ENCODE measurements around the gene RAD51B.

DNA sequence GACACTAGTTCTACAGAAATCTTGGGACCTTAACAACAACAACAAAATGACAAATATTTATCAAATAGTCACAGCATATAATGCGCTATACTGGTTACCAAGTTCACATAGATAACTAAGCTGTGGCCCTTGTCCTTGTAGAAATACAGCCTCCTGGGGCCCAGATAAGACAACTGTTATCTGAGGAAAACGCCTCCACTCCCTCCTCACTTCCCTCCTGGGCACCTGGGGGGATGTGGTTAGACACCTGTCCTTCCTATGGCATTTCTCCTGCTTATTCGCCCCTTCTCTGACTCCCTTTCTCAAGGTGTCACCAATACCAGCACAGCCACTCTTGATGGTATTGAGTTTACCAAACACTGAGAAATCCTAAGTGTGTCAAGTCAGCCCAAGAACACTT is 419.4 kb downstream of the RAD51B start:
- TF ChIP-seq, protein P1, sequence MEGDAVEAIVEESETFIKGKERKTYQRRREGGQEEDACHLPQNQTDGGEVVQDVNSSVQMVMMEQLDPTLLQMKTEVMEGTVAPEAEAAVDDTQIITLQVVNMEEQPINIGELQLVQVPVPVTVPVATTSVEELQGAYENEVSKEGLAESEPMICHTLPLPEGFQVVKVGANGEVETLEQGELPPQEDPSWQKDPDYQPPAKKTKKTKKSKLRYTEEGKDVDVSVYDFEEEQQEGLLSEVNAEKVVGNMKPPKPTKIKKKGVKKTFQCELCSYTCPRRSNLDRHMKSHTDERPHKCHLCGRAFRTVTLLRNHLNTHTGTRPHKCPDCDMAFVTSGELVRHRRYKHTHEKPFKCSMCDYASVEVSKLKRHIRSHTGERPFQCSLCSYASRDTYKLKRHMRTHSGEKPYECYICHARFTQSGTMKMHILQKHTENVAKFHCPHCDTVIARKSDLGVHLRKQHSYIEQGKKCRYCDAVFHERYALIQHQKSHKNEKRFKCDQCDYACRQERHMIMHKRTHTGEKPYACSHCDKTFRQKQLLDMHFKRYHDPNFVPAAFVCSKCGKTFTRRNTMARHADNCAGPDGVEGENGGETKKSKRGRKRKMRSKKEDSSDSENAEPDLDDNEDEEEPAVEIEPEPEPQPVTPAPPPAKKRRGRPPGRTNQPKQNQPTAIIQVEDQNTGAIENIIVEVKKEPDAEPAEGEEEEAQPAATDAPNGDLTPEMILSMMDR (IDR thresholded peaks at IDR 0.05): no peak
- no peak for TF ChIP-seq POLR2AphosphoS5 (IDR thresholded peaks at IDR 0.05)
